NCI-H128 (cell line): ENCODE measurements around the gene MEIS1.
"Not testable (repeated sequence)": the region's sequence is repeated elsewhere in the genome, so short reads cannot be mapped to it uniquely, and the experiment has no call there.

Experiments used
- DNase-seq: peaks from one replicate; lab custom pipeline; 2025; ENCODE audit not compliant: unreplicated experiment; lab: John Stamatoyannopoulos, UW

The MEIS1 gene

DNA sequence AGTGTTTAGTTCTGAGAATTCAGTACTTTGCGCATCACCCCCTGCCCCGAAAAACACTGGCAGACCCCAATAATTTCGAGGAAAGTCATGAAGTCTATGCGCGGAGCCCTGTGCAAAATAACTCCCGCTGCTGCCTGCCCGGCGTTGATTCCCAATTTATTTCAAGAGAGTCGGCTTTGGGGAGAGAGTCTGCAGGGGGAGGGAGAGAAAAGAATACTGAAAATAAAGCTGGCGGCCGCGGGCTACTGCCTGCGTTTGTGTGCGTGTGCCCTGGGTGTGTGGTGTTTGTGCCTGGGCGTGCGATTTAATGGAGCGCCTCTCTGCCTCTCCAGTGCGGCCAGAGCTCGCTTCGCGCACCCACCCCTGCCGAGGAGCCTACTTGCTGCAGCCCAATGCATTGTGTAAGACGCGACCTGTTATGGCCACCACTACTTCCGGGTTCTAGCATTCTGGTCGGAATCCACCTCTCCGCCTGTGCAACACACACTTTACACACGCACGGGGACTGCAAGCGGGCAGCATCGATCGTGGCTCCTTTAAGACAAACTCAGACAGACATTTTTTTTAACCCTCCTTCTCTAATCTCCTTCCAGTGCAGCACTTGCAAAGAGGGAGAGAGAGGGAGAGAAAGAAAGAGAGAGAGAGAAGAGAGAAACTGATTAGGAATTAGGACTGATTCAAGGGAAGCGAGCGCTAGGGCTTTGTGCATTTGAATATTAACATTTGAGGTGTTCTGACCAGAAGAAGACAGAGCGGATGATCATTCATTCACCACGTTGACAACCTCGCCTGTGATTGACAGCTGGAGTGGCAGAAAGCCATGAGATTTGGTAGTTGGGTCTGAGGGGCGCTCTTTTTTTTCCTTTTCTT is at the start of gene MEIS1:
Gene MEIS1, plus strand, starts transcription at position 447 of the 870 bp plus-strand sequence. CDS start 732 bp downstream, outside the sequence.
- DNase-seq: peak; percentile 78

DNA sequence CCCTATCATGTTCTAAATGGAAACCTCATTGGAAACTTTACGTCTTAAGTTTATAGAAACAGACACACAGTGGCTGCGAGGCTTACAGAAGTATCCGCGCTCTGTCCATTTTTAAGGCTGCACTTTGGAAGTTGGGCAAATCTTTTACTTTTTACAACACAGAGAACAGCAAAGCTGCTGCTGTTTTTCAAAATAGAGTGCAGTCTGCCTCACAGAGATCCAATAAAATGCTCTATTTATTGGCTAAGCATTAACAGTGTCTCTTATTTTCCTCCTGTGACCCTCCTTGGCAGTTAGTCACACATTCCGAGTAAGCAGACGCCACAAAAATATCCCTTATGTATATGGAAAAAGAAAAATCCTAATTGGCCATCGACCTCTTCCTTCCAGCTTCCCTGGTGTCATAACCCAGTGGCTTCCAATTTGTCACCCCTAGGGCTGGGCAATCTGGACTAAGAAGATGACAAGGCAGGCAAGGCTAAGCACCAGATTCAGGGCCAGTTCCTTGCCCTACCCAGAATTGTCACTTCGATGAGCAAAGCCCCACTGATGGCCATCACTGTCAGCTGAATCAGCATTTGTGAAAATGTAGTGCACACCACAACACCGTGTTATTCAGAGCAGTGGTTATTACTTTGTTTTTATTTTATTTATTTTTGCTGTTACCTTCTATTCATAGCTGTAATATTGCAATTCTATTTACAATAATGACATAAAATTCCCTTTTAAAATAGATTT is 47.7 kb upstream of the MEIS1 start:
- no peak for DNase-seq

DNA sequence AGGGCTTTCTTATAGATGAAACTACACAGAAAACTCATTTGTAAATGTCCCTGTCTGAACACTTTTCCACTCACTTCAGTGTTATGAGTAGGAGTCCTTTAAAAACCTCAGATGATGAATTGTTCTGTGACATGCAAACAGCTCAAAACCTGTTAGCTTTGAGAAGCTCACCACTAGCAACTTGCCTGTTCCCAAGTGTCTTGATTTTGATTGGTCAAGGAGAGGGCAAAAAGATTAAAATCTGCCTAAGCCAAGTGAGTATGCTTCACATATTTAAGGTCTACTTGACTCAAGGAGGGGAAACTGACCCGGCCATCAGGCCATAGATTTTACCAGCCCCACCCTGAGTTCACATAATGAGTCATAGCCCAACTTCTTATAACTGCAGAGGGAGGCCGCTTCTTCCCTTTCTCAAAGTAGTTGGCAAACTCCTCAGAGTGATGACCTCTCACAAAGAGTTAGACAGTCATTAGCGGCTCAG is 45.2 kb upstream of the MEIS1 start:
- no peak for DNase-seq

DNA sequence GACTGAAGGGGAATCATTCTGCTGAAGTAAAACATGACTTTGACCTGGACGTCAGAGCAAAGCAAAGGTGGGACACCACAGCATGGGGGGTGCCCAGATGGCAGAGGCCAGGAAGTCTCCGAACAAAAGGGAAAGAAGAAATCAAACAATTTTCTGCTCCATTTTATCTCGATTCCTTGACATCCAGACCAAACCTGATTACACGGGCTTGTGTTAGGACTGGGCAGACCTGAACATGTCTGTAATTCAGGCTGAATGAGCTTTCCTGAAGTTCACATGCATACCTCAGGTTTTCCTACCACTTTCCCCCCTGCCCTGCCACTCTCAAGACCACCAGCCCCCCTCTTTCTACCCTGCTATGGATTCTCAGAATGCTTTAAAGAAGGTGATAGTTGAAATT is 44.8 kb upstream of the MEIS1 start:
- DNase-seq: no peak

DNA sequence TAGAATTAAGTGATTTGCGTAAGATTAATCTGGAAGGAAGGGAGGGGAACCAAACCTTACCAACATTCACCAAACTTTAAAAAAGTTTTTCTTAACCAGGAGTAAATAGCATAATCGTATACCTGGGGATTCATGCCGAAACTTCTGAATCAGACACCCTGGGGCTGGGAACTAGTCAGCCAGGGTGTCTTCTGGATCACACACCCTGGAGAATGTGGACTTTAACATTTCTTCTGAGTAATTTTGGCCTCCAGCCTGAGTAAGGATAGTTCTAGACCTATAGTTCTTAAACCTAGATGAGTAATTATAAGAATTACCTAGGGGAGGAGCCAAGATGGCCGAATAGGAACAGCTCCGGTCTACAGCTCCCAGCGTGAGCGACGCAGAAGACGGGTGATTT is 44.1 kb upstream of the MEIS1 start:
- no peak for DNase-seq

DNA sequence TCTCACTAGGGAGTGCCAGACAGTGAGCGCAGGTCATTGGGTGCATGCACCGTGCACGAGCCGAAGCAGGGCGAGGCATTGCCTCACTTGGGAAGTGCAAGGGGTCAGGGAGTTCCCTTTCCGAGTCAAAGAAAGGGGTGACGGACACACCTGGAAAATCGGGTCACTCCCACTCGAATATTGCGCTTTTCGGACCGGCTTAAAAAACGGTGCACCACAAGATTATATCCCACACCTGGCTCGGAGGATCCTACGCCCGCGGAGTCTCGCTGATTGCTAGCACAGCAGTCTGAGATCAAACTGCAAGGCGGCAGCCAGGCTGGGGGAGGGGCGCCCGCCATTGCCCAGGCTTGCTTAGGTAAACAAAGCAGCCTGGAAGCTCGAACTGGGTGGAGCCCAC is 43.7 kb upstream of the MEIS1 start:
- not testable (repeated sequence) for DNase-seq

DNA sequence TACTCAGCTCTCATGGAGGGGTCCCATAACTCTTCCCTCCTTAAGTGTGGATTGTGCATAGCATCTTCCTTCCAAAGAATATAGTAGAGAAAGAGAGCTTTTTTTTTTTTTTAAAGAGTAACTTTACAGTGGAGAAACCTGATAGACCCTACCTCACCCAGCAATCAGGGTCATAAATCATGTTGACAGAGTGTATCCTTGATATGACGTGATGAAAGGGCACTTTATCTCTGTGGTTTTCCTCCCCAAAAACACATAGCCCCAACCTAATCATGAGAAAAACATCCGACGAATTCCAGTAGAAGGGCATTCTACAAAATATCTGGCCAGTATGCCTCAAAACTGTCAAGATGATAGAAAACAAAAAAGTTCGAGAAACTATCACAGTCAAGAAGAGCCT is 29.5 kb upstream of the MEIS1 start:
- no peak for DNase-seq

DNA sequence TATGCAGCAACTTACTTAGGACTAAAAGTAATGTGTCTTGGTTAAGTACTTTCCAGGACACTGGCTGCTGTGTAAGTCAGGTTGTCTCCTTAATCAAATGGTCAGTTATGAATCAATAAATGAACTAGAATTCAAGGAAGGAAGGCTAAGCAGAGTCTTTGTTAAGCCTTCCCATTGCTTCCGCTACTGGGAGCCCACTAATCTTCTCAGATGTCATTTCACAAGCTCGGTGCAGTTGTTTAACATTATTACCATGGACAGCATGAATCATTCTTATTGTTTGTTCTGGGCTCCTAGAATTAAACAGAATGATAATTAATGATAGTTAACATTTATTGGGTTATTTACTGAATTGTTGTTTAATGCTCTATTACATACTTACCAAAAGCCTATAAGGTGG is 26.0 kb upstream of the MEIS1 start:
- no peak for DNase-seq

DNA sequence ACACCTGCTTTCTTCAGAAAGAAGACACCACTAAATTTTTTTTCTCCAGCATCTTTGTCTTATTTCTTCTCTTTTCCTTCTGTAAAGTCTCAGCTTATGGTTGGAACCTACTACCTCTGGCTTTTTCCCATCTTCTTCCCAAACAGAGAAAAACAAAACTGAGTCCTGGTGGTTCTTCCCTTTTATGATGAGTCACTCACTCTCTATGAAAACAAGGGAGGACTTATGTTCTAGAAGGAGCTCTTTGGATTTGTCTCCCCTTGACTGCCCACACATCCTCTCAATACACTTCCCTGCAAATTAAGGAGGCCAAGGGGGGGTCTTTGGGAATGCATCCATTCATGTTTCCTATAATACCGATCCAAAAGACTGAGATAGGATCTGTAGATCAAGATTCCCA is 22.1 kb upstream of the MEIS1 start:
- DNase-seq: no peak

DNA sequence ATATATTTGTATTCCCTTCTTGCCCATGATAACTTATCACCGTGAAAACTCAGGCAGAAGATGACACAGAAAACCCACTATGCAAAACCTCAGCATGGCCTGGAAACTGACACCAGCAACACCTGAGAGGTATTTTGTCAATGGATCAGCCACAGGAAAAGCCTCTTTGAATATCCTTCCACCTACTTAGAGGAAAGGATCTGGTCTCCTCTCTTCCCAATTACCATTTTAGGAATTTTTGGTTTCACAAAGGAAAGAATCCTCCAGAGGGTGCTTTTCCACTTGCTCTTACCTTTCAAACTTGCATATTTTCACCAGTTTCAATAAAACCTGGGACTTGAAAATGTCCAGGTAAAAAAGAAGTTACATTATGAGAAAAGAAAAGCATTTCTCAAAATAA is 20.0 kb upstream of the MEIS1 start:
- DNase-seq: no peak

DNA sequence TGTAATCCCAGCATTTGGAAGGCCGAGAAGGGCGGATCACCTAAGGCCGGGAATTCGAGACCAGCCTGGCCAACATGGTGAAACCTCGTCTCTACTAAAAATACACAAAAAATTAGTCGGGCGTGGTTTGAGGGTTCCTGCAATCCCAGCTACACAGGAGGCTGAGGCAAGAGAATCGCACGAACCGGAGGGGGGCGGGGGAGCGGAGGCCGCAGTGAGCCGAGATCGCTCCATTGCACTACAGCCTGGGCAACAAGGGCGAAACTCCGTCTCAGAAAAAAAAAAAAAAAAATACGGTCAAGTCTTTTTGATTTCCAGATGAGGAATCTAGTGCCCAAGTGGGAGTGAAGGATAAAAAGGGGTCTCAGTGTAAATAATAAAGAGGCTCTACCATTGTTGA is 16.5 kb upstream of the MEIS1 start:
- no peak for DNase-seq

DNA sequence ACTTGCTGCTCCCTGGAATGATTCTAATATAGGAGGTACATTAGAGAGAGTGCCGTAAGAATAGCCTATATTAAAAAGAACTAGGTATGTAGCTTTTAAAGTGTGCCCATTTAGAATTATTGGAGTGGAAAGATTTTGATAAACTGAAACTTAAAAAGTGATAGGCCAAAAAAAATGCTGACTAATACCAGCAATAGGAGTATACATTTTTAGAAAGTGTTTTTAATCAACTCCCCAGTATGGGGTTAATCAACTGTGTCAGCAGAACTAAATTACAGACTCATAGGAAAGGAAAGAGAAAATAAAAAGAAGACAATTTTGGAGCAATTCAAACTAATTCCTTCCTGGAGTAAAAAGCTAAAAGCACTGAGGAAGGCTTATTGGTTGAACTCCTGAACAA is 13.3 kb upstream of the MEIS1 start:
- no peak for DNase-seq

DNA sequence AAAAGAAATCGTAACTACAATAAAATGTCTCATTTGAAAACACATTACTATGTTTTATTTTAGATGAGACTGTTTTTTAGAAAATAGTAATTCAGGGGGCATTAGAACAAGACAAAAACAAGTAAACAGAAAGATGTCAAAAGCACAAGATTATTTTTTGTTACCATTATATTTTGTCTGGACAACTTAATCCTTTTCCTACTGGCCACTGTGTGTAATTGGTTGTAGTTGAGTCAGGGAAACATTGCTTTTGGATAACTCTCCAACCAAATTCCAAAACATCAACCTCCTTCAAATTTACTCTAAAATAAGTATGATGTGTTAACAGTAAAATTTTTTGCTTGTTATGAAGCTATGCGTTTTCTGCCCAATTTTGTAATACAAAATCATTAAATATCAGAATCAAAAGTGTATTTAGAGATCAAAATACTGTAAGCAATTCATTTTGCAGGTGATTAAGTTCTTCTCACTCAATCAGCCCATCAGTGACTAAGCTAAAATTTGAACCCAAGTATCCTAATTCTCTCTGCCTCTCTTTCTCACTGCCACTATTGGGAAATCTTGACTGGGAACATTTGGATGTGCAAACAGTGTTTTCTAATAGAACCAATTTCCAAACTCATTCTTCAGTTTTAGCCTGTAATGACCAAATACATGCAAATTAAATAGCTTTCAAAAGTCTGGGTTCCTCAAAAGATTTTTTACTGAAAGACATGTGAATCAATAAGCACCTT is 11.4 kb upstream of the MEIS1 start:
- DNase-seq: no peak

DNA sequence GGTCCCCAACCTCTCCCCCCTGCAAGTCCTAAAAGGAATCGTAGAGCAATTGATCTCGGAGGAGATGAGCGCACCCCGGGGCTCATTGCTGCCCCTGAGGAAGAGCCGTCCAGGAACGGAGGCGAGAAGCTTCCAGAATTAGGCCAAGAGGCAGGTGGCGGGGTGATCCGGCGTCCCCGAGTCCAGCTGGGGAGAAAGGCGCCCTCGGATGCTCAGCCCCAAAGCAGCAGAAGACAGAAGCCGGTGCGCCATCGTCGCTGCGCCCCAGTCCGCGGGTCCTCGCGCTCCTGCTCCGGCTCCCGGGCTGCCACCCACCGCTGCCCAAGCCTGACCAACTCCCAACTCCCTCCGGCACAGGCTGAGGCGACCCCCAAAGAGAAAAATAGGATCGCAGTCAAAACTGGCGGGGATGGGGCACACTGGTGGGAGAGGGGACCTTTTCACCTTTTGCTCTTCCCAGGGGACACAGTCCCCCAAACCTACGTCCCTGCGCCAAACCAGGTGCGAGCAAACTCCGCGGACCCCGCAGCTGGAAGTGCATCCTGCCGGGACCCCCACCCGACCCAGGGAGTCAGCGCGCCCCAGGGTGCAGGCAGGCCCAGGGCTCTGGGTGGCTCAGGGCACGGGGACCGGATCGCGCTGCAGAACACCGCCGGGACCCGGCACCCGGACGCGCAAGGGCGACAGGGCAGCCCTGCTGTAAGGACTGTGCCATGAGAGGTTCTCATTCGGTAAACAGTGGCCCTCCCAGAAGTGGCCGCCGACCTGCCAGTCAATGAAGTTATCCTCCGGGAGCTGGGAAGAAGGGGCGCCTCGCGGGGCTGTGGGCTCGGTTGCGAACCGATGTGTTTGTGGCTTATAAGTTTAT is 8.4 kb upstream of the MEIS1 start:
- no peak for DNase-seq

DNA sequence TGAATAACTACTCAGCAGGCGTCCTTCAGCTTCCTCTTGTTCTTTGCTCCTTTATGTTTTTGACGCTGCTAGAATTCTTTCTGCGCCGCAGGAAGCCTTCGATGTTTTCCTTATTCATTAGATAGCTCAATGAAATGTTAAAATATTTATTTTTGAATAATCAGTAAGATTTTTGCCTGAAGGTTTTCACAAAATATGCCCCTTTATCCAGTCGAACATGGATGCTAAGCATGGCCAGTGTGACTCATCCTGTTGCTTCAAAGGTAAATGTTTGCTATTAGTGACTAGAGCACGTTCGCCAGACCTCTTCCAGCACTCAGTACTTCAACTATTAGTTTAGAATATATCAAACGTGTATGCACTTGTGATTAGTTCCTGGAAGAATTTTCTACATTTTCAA is 7.6 kb upstream of the MEIS1 start:
- no peak for DNase-seq

DNA sequence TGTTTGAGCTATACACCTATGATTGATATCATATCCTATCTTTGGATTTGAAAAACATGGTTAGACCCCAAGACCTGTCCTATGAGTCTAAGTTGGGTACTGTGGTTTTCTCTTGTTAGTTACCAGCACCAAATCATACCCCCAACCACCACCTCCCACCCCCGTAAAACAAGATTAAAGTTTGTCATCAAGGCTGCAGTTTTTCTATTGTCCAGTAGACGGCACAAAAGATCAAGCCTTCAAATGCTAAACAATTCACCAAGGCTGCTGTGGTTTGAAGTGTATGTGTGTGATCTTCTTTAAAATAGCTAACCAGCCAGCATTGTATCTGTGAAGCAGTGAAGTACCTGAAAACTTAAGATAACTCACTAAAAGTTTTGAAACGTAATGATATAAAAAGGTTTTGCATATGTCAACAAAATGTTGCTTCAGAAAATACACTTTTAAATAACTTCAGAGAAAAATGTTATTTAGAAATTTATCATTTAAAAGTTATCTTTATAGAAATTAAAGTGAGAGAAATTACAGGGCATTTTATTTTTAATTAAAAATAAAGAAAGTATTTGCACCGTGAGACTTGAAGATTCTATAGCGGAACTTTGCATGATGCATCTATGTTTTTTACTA is 5.8 kb upstream of the MEIS1 start:
- peak; percentile 35 for DNase-seq

DNA sequence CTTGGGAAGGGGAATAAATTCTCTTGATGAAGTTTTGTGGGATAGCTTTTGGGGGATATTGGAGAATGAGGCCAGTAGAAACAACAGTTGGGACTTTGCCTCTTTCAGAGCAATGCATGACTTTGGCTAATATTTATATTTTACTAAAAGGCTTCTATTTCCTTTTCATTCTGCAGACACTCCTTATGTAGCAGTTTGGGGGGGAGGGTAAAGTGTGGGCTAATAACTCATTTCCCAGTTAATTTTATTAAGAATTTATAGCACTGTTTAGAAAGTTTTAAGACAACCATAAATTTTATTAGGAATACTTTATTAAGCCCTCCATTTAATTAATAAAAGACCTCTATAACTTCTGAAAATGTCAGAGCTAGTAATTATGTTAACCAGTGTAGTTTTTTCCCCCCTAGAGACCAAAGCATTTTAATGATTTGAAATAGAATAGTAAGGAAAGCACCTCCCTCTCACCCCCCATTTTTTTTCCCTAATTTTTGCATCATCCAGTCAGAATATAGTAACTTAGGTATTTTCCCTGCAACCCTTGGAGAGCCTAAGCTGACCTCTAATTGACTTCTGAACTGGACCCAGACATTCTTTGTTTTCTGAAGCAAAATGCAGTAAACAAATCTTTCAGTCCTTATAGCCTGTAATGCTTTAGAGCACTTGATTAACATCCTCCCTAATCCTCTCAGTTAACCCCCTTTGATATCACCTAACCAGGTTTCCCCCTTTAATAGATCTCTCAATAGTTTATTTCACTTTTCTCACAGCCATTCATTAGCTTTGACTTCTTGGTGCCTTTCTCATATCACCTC is 5.0 kb upstream of the MEIS1 start:
- DNase-seq: no peak

DNA sequence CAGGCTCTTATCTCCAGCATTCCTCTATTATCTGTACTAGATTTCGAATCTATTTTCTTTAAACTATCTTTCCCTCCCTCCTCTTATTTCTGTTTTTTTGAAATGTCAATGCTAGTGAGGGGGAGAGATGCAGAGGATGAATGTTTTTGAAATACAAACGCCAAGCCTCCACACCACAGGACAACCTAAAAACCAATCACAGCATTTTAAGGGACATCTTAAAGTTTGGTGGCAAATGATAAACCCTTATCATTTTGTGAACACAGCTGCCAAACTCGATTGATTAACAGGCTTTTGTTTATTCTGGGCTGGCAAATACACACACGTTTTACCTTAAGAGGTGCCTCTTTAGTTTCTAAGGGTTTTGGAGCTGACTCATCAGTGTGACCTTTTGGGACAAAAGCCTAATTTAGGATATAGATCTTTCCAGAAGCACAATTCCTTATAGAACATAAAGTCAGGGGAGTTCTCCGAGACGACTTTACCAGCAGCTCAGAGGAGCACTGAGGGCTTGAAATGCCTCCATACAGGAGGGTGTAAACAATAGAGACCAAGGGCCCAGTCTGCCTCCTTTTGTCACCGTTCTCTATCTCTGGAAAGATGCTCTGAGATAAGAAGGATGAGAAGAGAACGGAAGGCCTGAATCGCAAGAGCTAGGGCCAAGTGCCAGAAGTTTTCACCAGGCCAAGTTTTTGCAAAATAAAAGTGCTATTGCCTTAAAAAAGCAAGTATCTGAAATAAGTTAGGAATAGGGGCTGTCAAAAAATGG is 4.2 kb upstream of the MEIS1 start:
- no peak for DNase-seq

DNA sequence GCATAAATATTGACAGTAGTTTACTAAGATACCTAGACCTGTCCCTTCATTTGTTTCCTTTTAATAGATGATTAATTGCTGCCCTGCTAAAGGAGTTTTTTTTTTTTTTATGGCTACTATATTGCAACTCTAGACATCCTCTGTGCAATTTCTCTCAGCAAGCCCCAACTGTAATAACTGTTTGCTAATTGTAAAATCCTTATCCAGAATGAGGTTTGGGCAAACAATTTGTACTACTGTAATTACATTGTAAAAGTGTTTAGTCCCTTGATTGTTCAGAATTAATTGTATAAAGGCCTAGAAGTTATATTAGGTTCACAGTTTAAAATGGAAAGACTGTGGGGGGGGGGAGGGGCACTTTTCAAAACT is 3.7 kb upstream of the MEIS1 start:
- DNase-seq: no peak
